Muscle of leg (tissue), 11 donors: Measurements from ENCODE around the gene NOS1AP. TPM values are rescaled to one million over a fixed set of nuclear protein-coding genes. Genes with fewer than 3 reads are reported as not detected.

Experiments
- DNase-seq: peaks from one replicate; pipeline ENCODE4 v3.0.0; 2013
- H3K27ac ChIP-seq: one replicate; pipeline ENCODE4 v1.5.1; 2013; ENCODE audit warnings: mild to moderate bottlenecking, low read length, control low read depth
- H3K27me3 ChIP-seq: one replicate; pipeline ENCODE4 v1.6.1; 2013; ENCODE audit warnings: low read length; ENCODE audit not compliant: control insufficient read depth, insufficient read depth
- H3K36me3 ChIP-seq: one replicate; pipeline ENCODE4 v1.6.1; 2013; ENCODE audit warnings: low read length; ENCODE audit not compliant: control insufficient read depth, insufficient read depth
- H3K4me1 ChIP-seq: one replicate; pipeline ENCODE4 v1.6.1; 2013; ENCODE audit warnings: low read length; ENCODE audit not compliant: control insufficient read depth, insufficient read depth
- H3K4me3 ChIP-seq: one replicate; pipeline ENCODE4 v1.5.1; 2013; ENCODE audit warnings: low read length, control low read depth
- H3K9me3 ChIP-seq: replicated peaks from 2 replicates; pipeline ENCODE4 v1.6.1; 2013; ENCODE audit warnings: low read depth, low read length; ENCODE audit not compliant: control insufficient read depth
- WGBS: methylation state at CpG from one replicate; pipeline ENCODE4 v1.1.5; 2013; ENCODE audit warnings: missing lambda C conversion rate; ENCODE audit not compliant: insufficient coverage; 5-methylcytosine and 5-hydroxymethylcytosine counted together
- polyA plus RNA-seq, 8 donors: library from polyadenylated mRNA; unstranded; fragments of 120-200 nt; gene quantifications; one replicate each; pipeline versions ENCODE4 v1.2.1 to v1.2.3, GENCODE V29; 2013; ENCODE audit warnings: inconsistent platforms in 1 of 8, low replicate concordance in 1 of 8; ENCODE audit not compliant: insufficient read length in 8 of 8, insufficient read depth in 1 of 8
- total RNA-seq: library from RNA; stranded (reverse); fragments of 120-200 nt; gene quantifications from one replicate; pipeline ENCODE4 v1.2.4, GENCODE V29; 2013

Gene NOS1AP
- total and polyA plus RNA-seq, 9 donors, result 0.40 to 1.8 (median 0.88) TPM

GRCh38 chr1:162275622-162276175 is 206.2 kb downstream of the NOS1AP start:
- no peak overlapping the region for H3K27ac ChIP-seq
- no peaks in the 10 kb centered on the region for H3K36me3 ChIP-seq
- no peaks in the 10 kb centered on the region for H3K4me1 ChIP-seq
- no peaks in the 10 kb centered on the region for H3K9me3 ChIP-seq
- H3K27me3 ChIP-seq, result peaks cover 3% of the 10 kb centered on the region
- no peak overlapping the region for H3K4me3 ChIP-seq
- 86% methylated on average over 1 of the region's 6 CpGs for WGBS
- DNase-seq, result no peak

DNA sequence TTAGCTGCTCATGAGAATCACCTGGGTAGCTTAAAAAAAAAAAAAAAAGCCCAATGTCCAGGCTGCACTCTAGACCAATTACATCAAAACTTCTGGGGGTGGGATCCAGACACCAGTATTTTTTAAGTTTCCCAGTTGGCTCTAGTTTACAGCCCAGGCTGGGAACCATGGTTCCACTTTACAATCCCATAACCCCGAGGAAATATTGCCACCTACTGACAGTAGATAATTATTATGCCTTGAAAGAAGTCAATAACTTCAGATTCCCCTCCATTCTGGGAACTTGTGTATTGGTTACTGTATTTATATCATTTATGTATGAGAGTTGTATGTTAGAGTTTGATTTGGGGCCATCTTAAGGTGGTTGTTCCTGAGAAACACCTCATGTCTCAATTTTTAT is 207.0 kb downstream of the NOS1AP start:
- no CpG with 5 or more reads among the region's 1 CpG for WGBS

DNA sequence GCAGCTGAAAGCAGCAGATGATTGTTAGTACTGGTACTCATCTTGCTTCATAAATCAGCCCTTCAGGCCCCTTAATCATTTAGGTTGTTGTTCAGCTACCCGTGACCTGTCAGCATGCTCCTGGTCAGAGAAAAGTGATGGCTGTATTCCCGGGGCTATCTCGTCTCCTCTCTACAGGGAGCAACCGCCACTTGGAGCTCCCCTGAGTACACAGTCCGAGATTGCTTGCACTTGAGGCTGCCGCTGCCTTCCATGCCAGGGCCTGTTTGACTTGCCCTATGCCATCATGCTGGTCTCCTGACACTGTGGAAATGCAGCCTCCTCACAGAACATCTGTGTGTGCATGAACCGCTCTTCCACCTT is 209.6 kb downstream of the NOS1AP start:
- Histone ChIP-seq H3K4me3 (no peak overlapping the region), H3K27ac (no peak overlapping the region), H3K4me1 (no peaks in the 10 kb centered on the region), H3K9me3 (no peaks in the 10 kb centered on the region), H3K36me3 (no peaks in the 10 kb centered on the region), H3K27me3 (peaks cover 3% of the 10 kb centered on the region)
- no peak for DNase-seq
- 45% methylated on average over 7 of the region's 7 CpGs for WGBS

More for the DNA sequence above, 207.0 kb downstream of the NOS1AP start:
- H3K4me3 ChIP-seq, result no peak overlapping the region
- peak; percentile 24 for DNase-seq
- H3K36me3 ChIP-seq, result no peaks in the 10 kb centered on the region
- no peak overlapping the region for H3K27ac ChIP-seq
- H3K27me3 ChIP-seq, result peaks cover 3% of the 10 kb centered on the region
- H3K4me1 ChIP-seq, result no peaks in the 10 kb centered on the region
- no peaks in the 10 kb centered on the region for H3K9me3 ChIP-seq

- H3K36me3 ChIP-seq, result no peaks in the 10 kb centered on the region
- no peak for DNase-seq
- H3K27me3 ChIP-seq, result peaks cover 5% of the 10 kb centered on the region
- H3K9me3 ChIP-seq, result no peaks in the 10 kb centered on the region
- no peaks in the 10 kb centered on the region for H3K4me1 ChIP-seq
- H3K4me3 ChIP-seq, result no peak overlapping the region
- WGBS, result 71% methylated on average over 1 of the region's 3 CpGs
- no peak overlapping the region for H3K27ac ChIP-seq
Observed at GRCh38 chr1:162281426-162281825, 211.9 kb downstream of the NOS1AP start.

DNA sequence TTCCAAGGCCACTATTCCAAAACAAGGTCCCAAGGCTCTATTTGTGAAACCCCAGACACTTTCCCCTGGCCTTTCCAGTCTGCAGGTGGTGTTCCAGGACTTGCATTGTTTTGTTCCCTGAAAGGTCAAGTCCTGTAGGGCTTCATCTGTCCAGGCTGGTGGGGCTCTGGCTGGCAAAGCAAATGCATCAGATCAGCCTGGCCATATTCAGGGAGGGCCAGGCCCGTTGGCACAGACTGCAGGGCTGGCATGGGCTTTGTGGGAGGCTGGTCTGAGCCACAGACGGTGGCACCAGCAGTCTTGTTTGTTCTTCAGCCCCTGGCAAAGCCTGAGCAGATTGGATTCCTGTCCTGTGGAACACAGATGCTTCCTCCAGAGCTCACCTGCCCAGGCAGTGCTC is 214.2 kb downstream of the NOS1AP start:
- DNase-seq, result no peak
- H3K4me3 ChIP-seq, result no peak overlapping the region
- no peaks in the 10 kb centered on the region for H3K9me3 ChIP-seq
- 65% methylated on average over 2 of the region's 2 CpGs for WGBS
- H3K27ac ChIP-seq, result no peak overlapping the region
- H3K36me3 ChIP-seq, result no peaks in the 10 kb centered on the region
- H3K4me1 ChIP-seq, result no peaks in the 10 kb centered on the region
- H3K27me3 ChIP-seq, result peaks cover 5% of the 10 kb centered on the region

DNA sequence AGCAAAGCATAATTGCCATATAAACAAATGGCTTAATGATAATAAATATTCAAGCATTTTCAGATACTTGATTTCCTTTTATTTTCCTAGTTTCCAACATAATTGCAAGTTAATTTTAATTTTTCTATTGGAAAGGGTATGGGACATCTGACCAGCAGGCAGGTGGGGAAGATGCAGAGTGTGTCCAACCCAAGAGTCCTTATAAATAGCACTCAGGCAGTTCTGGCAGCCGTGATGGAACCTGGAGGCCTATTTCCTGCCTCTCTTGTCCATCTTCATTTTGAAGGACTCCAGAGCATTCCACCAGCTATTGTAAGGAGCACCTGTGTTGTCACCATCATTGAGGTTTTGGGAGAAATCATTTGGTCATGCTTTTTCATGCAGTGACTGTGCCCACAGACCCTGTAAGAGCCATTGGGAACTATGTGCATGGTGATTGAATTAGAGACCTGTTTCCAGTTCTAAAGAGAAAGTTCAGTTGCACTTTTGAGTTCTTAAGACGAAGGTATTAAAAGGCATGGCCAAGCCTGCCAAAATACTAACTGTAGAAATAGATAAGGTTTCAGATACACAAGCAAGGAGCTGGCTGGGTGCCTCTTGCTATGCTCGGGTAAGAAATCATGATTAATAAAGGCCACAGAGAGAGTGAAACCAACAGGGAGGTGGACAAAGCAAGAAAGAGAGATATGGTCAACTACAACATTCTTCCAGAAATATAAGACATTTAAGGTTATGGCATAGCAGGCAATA is 214.9 kb downstream of the NOS1AP start:
- 40% methylated on average over 1 of the region's 3 CpGs for WGBS
- peaks cover 2% of the 10 kb centered on the region for H3K27me3 ChIP-seq

DNA sequence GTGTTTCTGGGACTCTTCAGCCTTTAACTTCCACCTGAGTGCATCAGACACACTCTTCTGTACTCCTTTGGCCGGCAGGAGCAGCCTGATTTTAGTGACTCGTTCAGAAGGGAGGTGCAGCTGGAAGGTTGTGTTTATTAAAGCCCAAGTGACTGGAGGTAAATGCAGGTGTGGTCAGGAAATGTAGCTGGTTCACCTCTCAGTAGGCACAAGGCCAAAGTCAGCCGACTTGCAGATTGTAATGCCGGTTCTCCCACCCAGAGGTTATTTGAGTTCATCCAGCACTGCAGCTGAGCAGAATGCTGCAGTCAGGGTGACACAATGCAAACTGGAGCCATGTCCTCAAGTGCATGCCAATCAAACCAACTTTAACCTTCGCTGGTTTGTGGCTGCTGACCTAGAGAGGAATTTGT is 215.7 kb downstream of the NOS1AP start:
- no peak overlapping the region for H3K27ac ChIP-seq
- peak; percentile 5 for DNase-seq
- 36% methylated on average over 3 of the region's 5 CpGs for WGBS
- H3K4me1 ChIP-seq, result no peaks in the 10 kb centered on the region
- H3K4me3 ChIP-seq, result no peak overlapping the region
- no peaks in the 10 kb centered on the region for H3K36me3 ChIP-seq
- no peaks in the 10 kb centered on the region for H3K9me3 ChIP-seq
- H3K27me3 ChIP-seq, result peaks cover 2% of the 10 kb centered on the region

More for the DNA sequence above, 214.9 kb downstream of the NOS1AP start:
- no peaks in the 10 kb centered on the region for H3K9me3 ChIP-seq
- H3K4me1 ChIP-seq, result no peaks in the 10 kb centered on the region
- no peak overlapping the region for H3K4me3 ChIP-seq
- no peaks in the 10 kb centered on the region for H3K36me3 ChIP-seq
- H3K27ac ChIP-seq, result no peak overlapping the region
- DNase-seq, result no peak

DNA sequence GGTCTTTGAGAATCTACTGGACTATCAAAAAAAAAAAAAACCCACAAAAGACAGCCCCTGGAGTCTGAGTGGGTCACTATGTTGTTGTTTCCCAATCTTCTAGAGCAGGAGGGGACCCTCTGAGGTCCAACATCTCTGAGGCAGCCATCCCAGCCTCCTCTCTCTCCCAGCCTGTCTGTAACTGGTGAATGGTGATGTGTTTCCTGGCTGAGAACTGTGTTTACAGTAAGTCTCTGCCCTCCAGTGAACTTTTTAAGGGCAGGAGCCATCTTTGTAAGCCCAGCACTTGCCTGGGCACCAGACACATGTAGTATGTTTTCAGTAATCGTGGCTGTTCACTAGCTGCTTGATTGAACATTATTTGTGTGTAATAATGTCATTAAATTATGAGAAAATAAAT is 221.5 kb downstream of the NOS1AP start:
- Histone ChIP-seq H3K27ac (no peak overlapping the region), H3K9me3 (no peaks in the 10 kb centered on the region), H3K4me1 (no peaks in the 10 kb centered on the region), H3K27me3 (peaks cover 2% of the 10 kb centered on the region), H3K4me3 (no peak overlapping the region), H3K36me3 (no peaks in the 10 kb centered on the region)
- WGBS, result no CpG with 5 or more reads among the region's 1 CpG
- no peak for DNase-seq

DNA sequence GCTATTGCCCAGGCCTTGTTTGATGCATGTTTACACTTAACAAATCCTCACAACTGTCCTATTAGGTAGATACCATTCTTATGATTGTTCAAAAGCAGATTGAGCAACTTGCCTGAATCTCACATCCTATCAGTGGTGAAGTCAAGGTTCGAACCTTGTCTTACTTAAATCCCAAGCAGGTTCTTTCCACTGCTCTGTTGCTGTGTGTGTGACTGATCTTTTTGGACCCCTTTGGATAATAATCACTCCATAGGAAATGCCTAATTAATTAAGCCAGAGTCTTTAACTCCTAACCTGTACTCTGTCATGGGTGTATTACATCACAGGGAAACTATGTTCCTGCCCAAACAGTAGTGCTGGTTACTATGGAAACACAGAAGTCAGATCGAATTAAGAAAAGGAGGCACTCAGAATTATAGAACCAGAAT is 222.9 kb downstream of the NOS1AP start:
- Histone ChIP-seq H3K27me3 (peaks cover 2% of the 10 kb centered on the region), H3K4me3 (no peak overlapping the region), H3K9me3 (no peaks in the 10 kb centered on the region), H3K36me3 (no peaks in the 10 kb centered on the region), H3K27ac (no peak overlapping the region), H3K4me1 (no peaks in the 10 kb centered on the region)
- 0% methylated on average over 1 of the region's 2 CpGs for WGBS
- peak; percentile 17 for DNase-seq

GRCh38 chr1:162293073-162293692 is 223.7 kb downstream of the NOS1AP start:
- H3K27me3 ChIP-seq, result peaks cover 2% of the 10 kb centered on the region
- H3K4me3 ChIP-seq, result no peak overlapping the region
- H3K9me3 ChIP-seq, result no peaks in the 10 kb centered on the region
- no peaks in the 10 kb centered on the region for H3K36me3 ChIP-seq
- DNase-seq, result no peak
- no peak overlapping the region for H3K27ac ChIP-seq
- no CpG with 5 or more reads among the region's 5 CpGs for WGBS
- H3K4me1 ChIP-seq, result no peaks in the 10 kb centered on the region
